ENCODE results near the gene VAMP2.

DNA sequence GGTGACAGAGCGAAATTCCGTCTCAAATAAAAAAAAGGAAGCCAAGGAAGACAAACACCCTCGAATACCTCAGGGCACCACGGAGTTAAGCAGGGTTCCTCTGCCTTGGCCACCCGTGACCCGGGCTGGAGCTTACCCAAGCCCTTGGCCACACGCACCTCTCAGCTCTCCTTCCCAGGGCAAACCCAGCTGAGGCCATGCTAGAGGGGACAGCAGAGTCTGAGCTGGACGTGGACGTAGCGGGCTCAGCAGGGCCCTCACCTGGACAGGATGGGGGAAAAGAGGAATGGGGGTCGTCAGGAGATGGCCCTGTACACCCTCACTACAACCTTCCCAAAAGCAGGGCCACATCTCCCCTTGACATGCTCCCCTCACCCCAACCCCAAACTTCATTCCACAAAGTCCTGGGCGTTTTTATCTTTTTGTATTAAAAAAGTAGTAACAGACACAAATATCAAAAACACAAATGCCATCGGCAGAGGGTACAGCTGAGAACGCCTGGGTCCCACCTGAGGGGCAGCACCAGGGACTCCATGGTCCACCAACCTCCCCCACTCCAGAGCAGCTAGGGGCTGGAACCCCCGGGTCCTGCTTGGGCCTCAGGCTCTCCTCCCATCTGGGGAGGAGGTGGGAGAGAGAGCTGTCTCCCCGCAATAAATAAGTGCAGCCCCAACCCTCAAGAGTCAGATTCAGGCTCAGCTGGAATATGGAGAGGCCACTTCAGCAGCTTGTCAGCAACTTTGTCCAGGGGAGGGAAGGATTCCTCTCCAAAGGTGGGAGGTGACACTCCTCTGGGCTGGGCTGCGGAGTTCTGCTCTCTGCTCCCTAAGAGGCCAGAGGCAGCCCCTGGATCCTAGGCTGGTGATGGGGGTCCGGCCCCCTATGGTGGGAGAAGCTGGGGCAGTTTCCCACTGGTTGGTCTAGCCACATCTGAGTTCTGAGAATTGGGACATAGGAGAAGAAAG is 22.4 kb downstream of the VAMP2 start:
- TF ChIP-seq EZH2 (IDR thresholded peaks at IDR 0.05; ENCODE audit: low read depth) = no peak
- TF ChIP-seq, protein P1, sequence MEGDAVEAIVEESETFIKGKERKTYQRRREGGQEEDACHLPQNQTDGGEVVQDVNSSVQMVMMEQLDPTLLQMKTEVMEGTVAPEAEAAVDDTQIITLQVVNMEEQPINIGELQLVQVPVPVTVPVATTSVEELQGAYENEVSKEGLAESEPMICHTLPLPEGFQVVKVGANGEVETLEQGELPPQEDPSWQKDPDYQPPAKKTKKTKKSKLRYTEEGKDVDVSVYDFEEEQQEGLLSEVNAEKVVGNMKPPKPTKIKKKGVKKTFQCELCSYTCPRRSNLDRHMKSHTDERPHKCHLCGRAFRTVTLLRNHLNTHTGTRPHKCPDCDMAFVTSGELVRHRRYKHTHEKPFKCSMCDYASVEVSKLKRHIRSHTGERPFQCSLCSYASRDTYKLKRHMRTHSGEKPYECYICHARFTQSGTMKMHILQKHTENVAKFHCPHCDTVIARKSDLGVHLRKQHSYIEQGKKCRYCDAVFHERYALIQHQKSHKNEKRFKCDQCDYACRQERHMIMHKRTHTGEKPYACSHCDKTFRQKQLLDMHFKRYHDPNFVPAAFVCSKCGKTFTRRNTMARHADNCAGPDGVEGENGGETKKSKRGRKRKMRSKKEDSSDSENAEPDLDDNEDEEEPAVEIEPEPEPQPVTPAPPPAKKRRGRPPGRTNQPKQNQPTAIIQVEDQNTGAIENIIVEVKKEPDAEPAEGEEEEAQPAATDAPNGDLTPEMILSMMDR (conservative IDR thresholded peaks at IDR 0.05) = no peak

Data from PC-9 (cell line).